Activated T-cell treated with anti-CD3 and anti-CD28 coated beads, Interleukin-2, amount 50 U/mL, for 24 hours (primary cell): Measurements from ENCODE around the gene SELENOH.

Experiments used
- DNase-seq: peaks from one replicate; pipeline ENCODE4 v3.0.0-alpha.2; 2020
- H3K27ac Mint-ChIP-seq: 2 replicates; pipeline ENCODE4 v1.8.0; 2020; ENCODE audit warnings: mild to moderate bottlenecking, mixed read lengths
- H3K27me3 Mint-ChIP-seq: 2 replicates; pipeline ENCODE4 v1.8.0; 2020; ENCODE audit warnings: mixed read lengths
- H3K36me3 Mint-ChIP-seq: 2 replicates; pipeline ENCODE4 v1.8.0; 2020; ENCODE audit warnings: low read depth, mixed read lengths
- H3K4me1 Mint-ChIP-seq: 2 replicates; pipeline ENCODE4 v1.8.0; 2020; ENCODE audit warnings: low read depth, mixed read lengths
- H3K4me3 Mint-ChIP-seq: 2 replicates; pipeline ENCODE4 v1.8.0; 2020; ENCODE audit warnings: mild to moderate bottlenecking, moderate library complexity, mixed read lengths
- H3K9me3 Mint-ChIP-seq: 2 replicates; pipeline ENCODE4 v1.8.0; 2020; ENCODE audit warnings: mixed read lengths

SELENOH gene

DNA sequence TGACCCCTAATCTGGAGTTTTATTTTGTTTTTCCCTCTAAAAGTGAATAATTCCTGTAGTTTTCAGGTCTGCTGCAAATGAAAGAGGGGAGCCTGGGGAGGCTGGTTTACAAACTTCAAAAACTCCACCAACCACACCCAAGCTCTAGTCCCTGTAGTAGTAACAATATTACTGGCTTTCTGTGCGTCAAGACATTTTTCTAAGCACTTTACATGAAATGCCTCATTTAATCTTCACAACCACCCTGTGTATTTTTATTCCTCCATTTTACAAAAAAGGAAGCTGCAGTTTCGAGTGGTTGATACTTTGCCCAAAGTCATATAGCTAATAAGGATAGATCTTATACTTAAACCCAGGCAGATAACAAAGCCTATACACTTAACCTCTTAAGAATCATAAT lies 43.8 kb downstream of the SELENOH start:
- no peaks in the 10 kb centered on the region for H3K9me3 Mint-ChIP-seq
- no peaks in the 10 kb centered on the region for H3K27me3 Mint-ChIP-seq
- no peak for DNase-seq
- H3K4me3 Mint-ChIP-seq = no peak overlapping the region
- H3K4me1 Mint-ChIP-seq = peaks cover 11% of the 10 kb centered on the region
- no peak overlapping the region for H3K27ac Mint-ChIP-seq
- no peaks in the 10 kb centered on the region for H3K36me3 Mint-ChIP-seq

- no peak overlapping the region for H3K27ac Mint-ChIP-seq
These were observed 45.1 kb downstream of the SELENOH start for GRCh38 chr11:57786436-57786835.

DNA sequence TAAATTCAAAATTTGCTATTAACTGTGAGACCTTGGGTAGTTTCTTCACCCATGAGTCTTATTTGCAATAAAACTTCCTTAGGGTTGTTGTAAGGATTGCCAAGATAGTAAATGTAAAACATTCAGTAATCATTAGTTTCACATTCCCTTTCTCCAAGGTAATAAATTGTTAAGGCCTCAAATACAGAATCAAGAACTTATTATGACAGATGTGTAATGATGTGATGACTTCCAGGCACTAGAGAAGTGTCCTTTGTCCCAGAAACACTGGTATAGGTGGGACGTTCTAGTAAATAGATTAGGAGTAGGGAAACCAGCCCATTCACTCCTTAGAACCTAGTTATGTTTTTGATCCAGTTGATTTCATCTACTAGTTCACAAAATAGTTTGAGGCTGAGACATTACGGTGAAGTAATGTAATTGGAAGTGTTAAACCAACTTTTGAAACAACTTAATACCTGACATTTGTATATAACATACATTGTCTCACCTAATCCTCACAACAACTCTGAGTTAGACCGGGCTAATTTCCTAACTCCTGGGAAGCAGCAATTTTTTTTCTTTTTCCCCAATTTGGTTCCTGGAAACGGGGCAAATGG lies 45.8 kb downstream of the SELENOH start:
- H3K4me3 Mint-ChIP-seq = no peak overlapping the region
- H3K36me3 Mint-ChIP-seq = no peaks in the 10 kb centered on the region
- no peak for DNase-seq
- no peaks in the 10 kb centered on the region for H3K27me3 Mint-ChIP-seq
- H3K9me3 Mint-ChIP-seq = no peaks in the 10 kb centered on the region
- peaks cover 16% of the 10 kb centered on the region for H3K4me1 Mint-ChIP-seq
- no peak overlapping the region for H3K27ac Mint-ChIP-seq

More at GRCh38 chr11:57786436-57786835, 45.1 kb downstream of the SELENOH start:
- H3K27me3 Mint-ChIP-seq = no peaks in the 10 kb centered on the region
- H3K36me3 Mint-ChIP-seq = no peaks in the 10 kb centered on the region
- no peak for DNase-seq
- peaks cover 14% of the 10 kb centered on the region for H3K4me1 Mint-ChIP-seq
- H3K4me3 Mint-ChIP-seq = no peak overlapping the region
- H3K9me3 Mint-ChIP-seq = no peaks in the 10 kb centered on the region

- no peak for DNase-seq
- Mint-ChIP-seq H3K27me3 (no peaks in the 10 kb centered on the region), H3K9me3 (no peaks in the 10 kb centered on the region), H3K4me3 (no peak overlapping the region), H3K4me1 (peaks cover 25% of the 10 kb centered on the region), H3K27ac (no peak overlapping the region), H3K36me3 (no peaks in the 10 kb centered on the region)
These were observed 46.8 kb downstream of the SELENOH start for GRCh38 chr11:57787920-57788702.

GRCh38 chr11:57788703-57789088 lies 47.4 kb downstream of the SELENOH start:
- Mint-ChIP-seq H3K27ac (no peak overlapping the region), H3K27me3 (no peaks in the 10 kb centered on the region), H3K36me3 (no peaks in the 10 kb centered on the region), H3K4me1 (peaks cover 31% of the 10 kb centered on the region), H3K4me3 (no peak overlapping the region), H3K9me3 (no peaks in the 10 kb centered on the region)
- DNase-seq = no peak

GRCh38 chr11:57791321-57792059 lies 50.2 kb downstream of the SELENOH start:
- H3K27me3 Mint-ChIP-seq = no peaks in the 10 kb centered on the region
- H3K36me3 Mint-ChIP-seq = peaks cover 5% of the 10 kb centered on the region
- H3K9me3 Mint-ChIP-seq = no peaks in the 10 kb centered on the region
- no peak for DNase-seq
- H3K4me3 Mint-ChIP-seq = peak overlapping the region; percentile 54
- H3K4me1 Mint-ChIP-seq = peaks cover 37% of the 10 kb centered on the region
- peak overlapping the region; percentile 93 for H3K27ac Mint-ChIP-seq

DNA sequence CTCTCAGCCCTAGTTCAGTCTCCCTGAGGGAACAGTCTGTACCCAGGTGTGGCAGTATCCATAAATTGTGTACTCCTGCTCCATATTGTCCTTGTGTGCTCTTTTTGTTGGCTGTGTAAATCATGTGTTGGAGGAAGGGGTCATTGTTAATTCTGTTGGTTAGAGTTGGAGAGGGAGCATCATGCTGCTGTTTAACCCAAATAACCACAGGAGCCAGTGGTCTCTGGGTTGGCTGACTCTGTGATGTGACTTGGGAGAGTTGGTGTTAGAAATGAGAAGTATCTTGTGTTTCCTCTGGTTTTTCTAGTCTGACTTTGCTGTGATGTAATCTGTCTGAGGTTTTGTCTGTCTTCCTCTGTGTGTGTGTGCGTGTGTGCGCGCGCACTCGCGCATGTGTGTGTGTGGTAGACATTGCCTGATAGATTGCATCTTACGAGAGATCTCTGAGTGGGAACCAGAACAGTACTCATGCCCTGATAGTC lies 50.8 kb downstream of the SELENOH start:
- H3K27ac Mint-ChIP-seq = peak overlapping the region; percentile 93
- H3K4me1 Mint-ChIP-seq = peaks cover 37% of the 10 kb centered on the region
- H3K9me3 Mint-ChIP-seq = no peaks in the 10 kb centered on the region
- peak overlapping the region; percentile 54 for H3K4me3 Mint-ChIP-seq
- no peaks in the 10 kb centered on the region for H3K27me3 Mint-ChIP-seq
- H3K36me3 Mint-ChIP-seq = peaks cover 9% of the 10 kb centered on the region
- DNase-seq = peak; percentile 79

DNA sequence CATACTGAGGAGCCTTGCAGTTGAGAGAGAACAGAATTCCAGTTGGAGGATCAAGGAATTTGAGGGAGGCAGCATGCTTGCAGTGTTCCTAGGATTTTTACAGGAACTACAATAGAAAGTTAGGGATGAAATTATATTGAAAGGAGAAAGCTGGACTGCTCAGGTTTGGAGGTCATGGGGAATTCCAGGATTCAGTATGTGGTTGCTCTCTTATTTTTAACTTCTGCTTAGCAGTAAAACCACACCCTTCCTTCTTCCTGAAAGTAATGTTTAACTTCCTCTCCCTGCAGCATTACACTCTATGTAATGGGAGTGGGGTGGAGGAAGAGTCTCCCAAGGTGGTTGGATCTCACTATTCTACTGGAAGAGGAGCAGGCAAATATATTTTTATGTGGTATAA lies 51.6 kb downstream of the SELENOH start:
- Mint-ChIP-seq H3K4me3 (peak overlapping the region; percentile 54), H3K9me3 (no peaks in the 10 kb centered on the region), H3K27me3 (no peaks in the 10 kb centered on the region), H3K4me1 (peaks cover 37% of the 10 kb centered on the region), H3K27ac (peak overlapping the region; percentile 87), H3K36me3 (peaks cover 9% of the 10 kb centered on the region)
- DNase-seq = no peak
